H1 (cell line): ENCODE results near the gene LOXHD1. TPM values are rescaled to one million over a fixed set of nuclear protein-coding genes. Genes with fewer than 3 reads are reported as not detected.

Experiments
- CTCF ChIA-PET: fragments of 300-600 bp; sonication (Branson Sonifier 250); formaldehyde crosslinking; loops from one replicate; lab custom pipeline; 2021; ENCODE audit not compliant: partially characterized antibody; lab: Charles Lee
- POLR2A ChIA-PET: fragments of 300-600 bp; sonication (Branson Sonifier 250); formaldehyde crosslinking; loops from one replicate; lab custom pipeline; 2021; ENCODE audit warnings: inconsistent platforms; ENCODE audit not compliant: partially characterized antibody; lab: Charles Lee
- DNase-seq, 2 experiments: peaks; one replicate each; pipeline versions ENCODE4 v3.0.0 to v3.0.0-alpha.2; 2010 to 2022; ENCODE audit warnings: low spot score in 2 of 2, low read depth in 1 of 2, mixed read lengths in 1 of 2
- FAIRE-seq: peaks from 2 replicates; lab custom pipeline; 2011; peaks lifted over from hg19 to GRCh38; lab: Jason Lieb, UNC
- H2AFZ ChIP-seq: 2 replicates; pipeline ENCODE4 v1.8.1; 2012; ENCODE audit warnings: low read length, inconsistent platforms
- H2AK5ac ChIP-seq: 2 replicates; pipeline ENCODE4 v1.6.1; 2013; ENCODE audit warnings: low read depth, low read length
- H2BK120ac ChIP-seq: replicated peaks from 2 replicates; pipeline ENCODE3; 2013; ENCODE audit warnings: low read depth, low read length, inconsistent platforms
- H2BK12ac ChIP-seq: 2 replicates; pipeline ENCODE4 v1.6.1; 2013; ENCODE audit warnings: low read depth, low read length
- H2BK15ac ChIP-seq: 2 replicates; pipeline ENCODE4 v1.6.1; 2013; ENCODE audit warnings: low read length
- H2BK20ac ChIP-seq: 2 replicates; pipeline ENCODE4 v1.6.1; 2013; ENCODE audit warnings: low read length
- H2BK5ac ChIP-seq: 2 replicates; pipeline ENCODE4 v1.6.1; 2013; ENCODE audit warnings: low read depth, low read length
- H3K14ac ChIP-seq: 2 replicates; pipeline ENCODE4 v1.6.1; 2013; ENCODE audit warnings: inconsistent platforms; ENCODE audit not compliant: insufficient read length
- H3K18ac ChIP-seq: 2 replicates; pipeline ENCODE4 v1.6.1; 2013; ENCODE audit warnings: low read length; ENCODE audit errors: extremely low read depth
- H3K23ac ChIP-seq: 2 replicates; pipeline ENCODE4 v1.6.1; 2013; ENCODE audit warnings: inconsistent platforms; ENCODE audit not compliant: insufficient read length
- H3K23me2 ChIP-seq: 2 replicates; pipeline ENCODE4 v1.6.1; 2013; ENCODE audit warnings: low read depth, low read length
- H3K27ac ChIP-seq: 2 replicates; pipeline ENCODE4 v1.6.1; 2011; ENCODE audit warnings: low read depth, low read length, inconsistent platforms
- H3K27me3 ChIP-seq, 4 experiments: replicated peaks in 1 of 4; 1 replicate in 1 of 4; 2 replicates in 3 of 4; pipeline versions ENCODE4 v1.6.1 to v1.8.1; 2011 to 2013; ENCODE audit warnings: low read length in 3 of 4, mild to moderate bottlenecking in 3 of 4, inconsistent platforms in 2 of 4, mixed read lengths in 2 of 4, moderate library complexity in 1 of 4; ENCODE audit not compliant: control insufficient read depth in 3 of 4, insufficient read depth in 3 of 4; ENCODE audit errors: extremely low read depth in 1 of 4
- H3K36me3 ChIP-seq, 4 experiments: 2 replicates each; pipeline versions ENCODE4 v1.6.1 to v1.8.1; 2011 to 2013; ENCODE audit warnings: mild to moderate bottlenecking in 4 of 4, low read length in 3 of 4, moderate library complexity in 2 of 4, control low read depth in 1 of 4, inconsistent platforms in 1 of 4; ENCODE audit not compliant: insufficient read depth in 4 of 4, control insufficient read depth in 2 of 4
- H3K4ac ChIP-seq: replicated peaks from 2 replicates; pipeline ENCODE3; 2013; ENCODE audit warnings: low read length, low read depth, mixed read lengths, inconsistent platforms; ENCODE audit not compliant: insufficient read length
- H3K4me1 ChIP-seq, 4 experiments: replicated peaks in 1 of 4; 1 replicate in 1 of 4; 2 replicates in 3 of 4; pipeline versions ENCODE4 v1.6.1 to v1.8.1; 2011 to 2013; ENCODE audit warnings: low read length in 3 of 4, inconsistent platforms in 2 of 4, mixed read lengths in 1 of 4; ENCODE audit not compliant: insufficient read depth in 4 of 4, control insufficient read depth in 3 of 4
- H3K4me2 ChIP-seq, 2 experiments: 2 replicates each; pipeline versions ENCODE4 v1.6.1 to v1.8.1; 2011 to 2013; ENCODE audit warnings: low read depth in 2 of 2, low read length in 2 of 2, control low read depth in 1 of 2, inconsistent platforms in 1 of 2, mild to moderate bottlenecking in 1 of 2; ENCODE audit not compliant: insufficient read depth in 1 of 2
- H3K4me3 ChIP-seq, 4 experiments: fragments of 200-600, 300-600 bp in 1 of 4; sonication (generic), shearing (Covaris generic), sonication (Bioruptor Twin) in 1 of 4; 2 replicates each; pipeline versions ENCODE4 v1.5.1 to v1.8.1; 2011 to 2016; ENCODE audit warnings: low read length in 4 of 4, low read depth in 3 of 4, control low read depth in 2 of 4, inconsistent platforms in 2 of 4, mild to moderate bottlenecking in 2 of 4, mixed read lengths in 1 of 4, moderate library complexity in 1 of 4; ENCODE audit not compliant: insufficient read depth in 2 of 4; ENCODE audit errors: extremely low read depth in 1 of 4
- H3K56ac ChIP-seq: replicated peaks from 2 replicates; pipeline ENCODE3; 2013; ENCODE audit warnings: low read depth, mild to moderate bottlenecking, mixed read lengths, low read length, inconsistent platforms; ENCODE audit not compliant: insufficient read length
- H3K79me1 ChIP-seq: 2 replicates; pipeline ENCODE4 v1.6.1; 2013; ENCODE audit warnings: low read depth, low read length, control low read depth
- H3K79me2 ChIP-seq, 2 experiments: 2 replicates each; pipeline versions ENCODE4 v1.6.1 to v1.8.1; 2012 to 2013; ENCODE audit warnings: low read length in 2 of 2, mild to moderate bottlenecking in 2 of 2, inconsistent platforms in 1 of 2; ENCODE audit not compliant: insufficient read depth in 2 of 2, control insufficient read depth in 1 of 2
- H3K9ac ChIP-seq, 4 experiments: replicated peaks in 1 of 4; 1 replicate in 1 of 4; 2 replicates in 3 of 4; pipeline versions ENCODE4 v1.6.1 to v1.8.1; 2011 to 2013; ENCODE audit warnings: low read depth in 3 of 4, low read length in 3 of 4, control low read depth in 2 of 4, mild to moderate bottlenecking in 2 of 4, moderate library complexity in 2 of 4, inconsistent platforms in 1 of 4; ENCODE audit errors: extremely low read depth in 1 of 4
- H3K9me3 ChIP-seq, 2 experiments: 2 replicates each; pipeline versions ENCODE4 v1.6.1 to v1.8.1; 2012 to 2013; ENCODE audit warnings: mild to moderate bottlenecking in 2 of 2, moderate library complexity in 2 of 2, control low read depth in 1 of 2, inconsistent platforms in 1 of 2, low read depth in 1 of 2, low read length in 1 of 2, mixed read lengths in 1 of 2; ENCODE audit not compliant: insufficient read depth in 2 of 2
- H4K20me1 ChIP-seq, 2 experiments: replicated peaks in 1 of 2; 2 replicates each; pipeline versions ENCODE3 to v1.8.1; 2011 to 2013; ENCODE audit warnings: inconsistent platforms in 2 of 2, low read length in 2 of 2, mild to moderate bottlenecking in 1 of 2; ENCODE audit not compliant: insufficient read depth in 2 of 2, control insufficient read depth in 1 of 2
- H4K5ac ChIP-seq: 2 replicates; pipeline ENCODE4 v1.6.1; 2013; ENCODE audit warnings: low read length, low read depth, mixed read lengths, inconsistent platforms; ENCODE audit not compliant: insufficient read length
- H4K8ac ChIP-seq: 2 replicates; pipeline ENCODE4 v1.8.0; 2013; ENCODE audit warnings: mild to moderate bottlenecking, moderate library complexity, low read length, inconsistent platforms; ENCODE audit not compliant: insufficient read depth; ENCODE audit errors: extremely low read depth
- H4K91ac ChIP-seq: replicated peaks from 2 replicates; pipeline ENCODE3; 2013; ENCODE audit warnings: low read length, mixed read lengths, inconsistent platforms; ENCODE audit not compliant: insufficient read length
- BCL11A ChIP-seq, 2 experiments: IDR thresholded peaks; one replicate each; pipeline ENCODE4 v1.6.1; 2011; ENCODE audit warnings: low read depth in 2 of 2, low read length in 2 of 2, mild to moderate bottlenecking in 2 of 2
- EGR1 ChIP-seq: IDR thresholded peaks from 2 replicates; pipeline ENCODE4 v1.6.1; 2011; ENCODE audit warnings: low read depth, low read length, borderline replicate concordance
- KDM1A ChIP-seq: fragments of 200-600, 300-600 bp; sonication (generic); IDR thresholded peaks from 2 replicates; pipeline ENCODE4 v1.7.1; 2016; ENCODE audit warnings: mild to moderate bottlenecking, low read length, borderline replicate concordance
- NANOG ChIP-seq: IDR thresholded peaks from 2 replicates; pipeline ENCODE4 v1.6.1; 2011; ENCODE audit warnings: low read length, low read depth, mild to moderate bottlenecking, inconsistent platforms; ENCODE audit not compliant: insufficient read depth, poor library complexity, severe bottlenecking
- SIRT6 ChIP-seq: IDR thresholded peaks from one replicate; pipeline ENCODE4 v1.7.1; 2012; ENCODE audit warnings: low read length, inconsistent platforms
- WGBS, 2 experiments: shearing (Covaris generic) in 1 of 2; methylation state at CpG; one replicate each; pipeline versions ENCODE4 v1.1.6 to v1.1.7; 2013 to 2015; ENCODE audit warnings: low lambda C conversion rate in 2 of 2, mixed read lengths in 2 of 2, inconsistent platforms in 1 of 2, low coverage in 1 of 2, missing lambda C conversion rate in 1 of 2; ENCODE audit not compliant: insufficient replicate concordance in 2 of 2, insufficient coverage in 1 of 2, insufficient read length in 1 of 2; ENCODE audit errors: extremely low coverage in 1 of 2, missing lambda C conversion rate in 1 of 2; 5-methylcytosine and 5-hydroxymethylcytosine counted together
- polyA plus RNA-seq, 7 experiments: library from polyadenylated mRNA; depleted of rRNA in 3 of 7; stranded (reverse) in 5 of 7; unstranded in 2 of 7; fragments of >200 nt in 5 of 7; fragments of 200-250 nt in 2 of 7; gene quantifications; 1 replicate in 5 of 7; 2 replicates in 1 of 7; 4 replicates in 1 of 7; pipeline versions ENCODE4 v1.2.1 to v1.2.3, GENCODE V29; 2011 to 2013; ENCODE audit warnings: missing spikeins in 2 of 7, mixed read lengths in 2 of 7
- total RNA-seq: library from RNA; stranded (reverse); fragmentation: NEBNext Ultra II Directional; extraction: Animal tissue kit (Norgen Biotek cat#: 25700); gene quantifications from 2 replicates; pipeline ENCODE4 v1.2.1, GENCODE V29; 2021
- TF ChIP-seq, protein P1 (sequence below): IDR thresholded peaks from 2 replicates; pipeline ENCODE4 v1.6.1; 2012; ENCODE audit warnings: inconsistent platforms

LOXHD1 gene
- total and polyA plus RNA-seq, 2 of the 8 experiments (the other 6 are each of a cell fraction or from before 2014, with no cell fraction given): 0.02 TPM; not detected in 1

DNA sequence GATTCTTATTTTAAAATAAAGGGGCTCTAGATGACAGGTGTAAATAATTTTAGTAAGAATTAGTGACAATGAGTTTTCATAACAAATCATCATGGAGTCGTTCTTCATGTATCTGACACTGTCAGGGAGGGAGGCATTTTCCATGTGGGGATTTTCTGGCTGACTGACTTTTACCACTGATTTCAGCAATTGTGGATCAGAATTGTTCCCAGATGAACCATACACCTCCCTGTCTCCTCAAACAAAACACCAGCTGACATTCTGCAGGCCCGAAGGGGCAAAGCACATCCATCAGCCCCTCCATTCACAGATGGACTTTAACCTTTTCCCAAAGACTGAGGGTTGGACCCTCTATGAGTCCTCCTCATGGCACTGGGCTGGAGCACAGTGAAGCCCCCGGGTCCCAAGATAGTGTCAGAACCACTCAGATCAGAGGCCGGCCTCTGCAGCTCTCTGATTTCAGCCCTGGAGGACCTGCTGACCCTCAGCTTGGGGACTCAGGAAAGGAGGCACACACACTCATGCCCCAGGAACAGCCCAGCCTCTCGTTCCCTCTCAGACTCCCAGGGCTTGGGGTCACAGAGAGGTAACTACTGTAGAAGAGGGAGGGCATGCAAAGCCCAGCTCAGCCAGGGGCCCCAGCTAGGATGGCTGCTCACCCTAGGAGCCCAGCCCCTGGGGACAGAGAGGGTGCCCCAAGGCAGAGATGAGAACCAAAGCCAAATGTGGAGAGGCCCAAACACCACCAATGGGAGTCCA lies 43.2 kb upstream of the LOXHD1 start:
- Histone ChIP-seq H3K4me3 (no peak overlapping the region), H4K8ac (no peak overlapping the region), H2BK20ac (no peak overlapping the region), H3K56ac (no peak overlapping the region), H4K5ac (no peak overlapping the region), H3K27me3 (no peaks in the 10 kb centered on the region; a peak in 1 of 7 replicates), H3K27ac (no peak overlapping the region), H3K18ac (no peak overlapping the region), H3K9ac (no peak overlapping the region), H3K36me3 (no peaks in the 10 kb centered on the region), H3K23me2 (peaks cover 7% of the 10 kb centered on the region; the same call in 1 of the 2 replicates), H2BK15ac (no peak overlapping the region), H2BK12ac (no peak overlapping the region), H3K4ac (no peak overlapping the region), H3K4me2 (no peak overlapping the region), H3K79me2 (no peaks in the 10 kb centered on the region), H3K14ac (no peak overlapping the region), H3K23ac (no peak overlapping the region), H2BK120ac (no peak overlapping the region), H4K20me1 (peaks cover 0 to 2% of the 10 kb centered on the region in 2 experiments), H2BK5ac (no peak overlapping the region), H2AFZ (no peak overlapping the region), H3K9me3 (no peaks in the 10 kb centered on the region), H4K91ac (no peak overlapping the region), H2AK5ac (no peak overlapping the region), H3K4me1 (no peaks in the 10 kb centered on the region), H3K79me1 (no peaks in the 10 kb centered on the region)
- TF ChIP-seq, protein P1, sequence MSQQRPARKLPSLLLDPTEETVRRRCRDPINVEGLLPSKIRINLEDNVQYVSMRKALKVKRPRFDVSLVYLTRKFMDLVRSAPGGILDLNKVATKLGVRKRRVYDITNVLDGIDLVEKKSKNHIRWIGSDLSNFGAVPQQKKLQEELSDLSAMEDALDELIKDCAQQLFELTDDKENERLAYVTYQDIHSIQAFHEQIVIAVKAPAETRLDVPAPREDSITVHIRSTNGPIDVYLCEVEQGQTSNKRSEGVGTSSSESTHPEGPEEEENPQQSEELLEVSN: no peak
- TF ChIP-seq BCL11A (IDR thresholded peaks at IDR 0.05; ENCODE audit: low read depth in 2 of 2, low read length in 2 of 2) (no peak), NANOG (no peak), SIRT6 (no peak), EGR1 (no peak), KDM1A (no peak)
- ChIA-PET CTCF (interaction anchor here (0.6 to 2.0 kb wide), 5 partner anchors 8 to 337 kb away, joined by 3 to 4 read pairs (median 3); no protein-coding TSS in a partner anchor), POLR2A (interaction anchor here (1.0 kb wide), 1 partner anchor 10 kb away, joined by 3 read pairs; no protein-coding TSS in a partner anchor)
- FAIRE-seq (no peak), DNase-seq (no peak)
- 94% methylated on average over 4 of the region's 5 CpGs; no CpG with 5 or more reads in 1 of the 2 experiments for WGBS, 2 experiments
